RWPE1 (cell line): Measurements from ENCODE around the gene ARHGAP27.
A peak's percentile ranks its signal among the peaks of the same experiment; 100 is the strongest.

ENCODE experiments used
- CTCF ChIA-PET: fragments of 350-600 bp; sonication (Branson Sonifier 250); formaldehyde crosslinking; extraction: SDS; loops from one replicate; lab custom pipeline; 2021; lab: Yijun Ruan, JAX
- POLR2A ChIA-PET: fragments of 400-600 bp; formaldehyde crosslinking; extraction: SDS; loops from one replicate; lab custom pipeline; 2020; ENCODE audit warnings: antibody characterized with exemption; ENCODE audit not compliant: low non-redundant PET; lab: Yijun Ruan, JAX
- DNase-seq: peaks from one replicate; pipeline ENCODE4 v3.0.0; 2012; ENCODE audit warnings: low spot score
- H3K27ac ChIP-seq: fragments of 450-650 bp; 2 replicates; pipeline ENCODE4 v1.5.1; 2017
- CTCF ChIP-seq: fragments of 450-650 bp; conservative IDR thresholded peaks from 2 replicates; pipeline ENCODE4 v1.5.1; 2017; ENCODE audit warnings: low read depth, mild to moderate bottlenecking

The ARHGAP27 gene

GRCh38 chr17:45394091-45394490, 38.6 kb downstream of the ARHGAP27 start:
- DNase-seq = no peak
- peak overlapping the region; percentile 16 for H3K27ac ChIP-seq
- ChIA-PET POLR2A (interaction anchor here (0.7 kb wide), 1 partner anchor 196 kb away, joined by 3 read pairs; no protein-coding TSS in a partner anchor), CTCF (interaction anchor here (0.6 to 1.6 kb wide), 6 partner anchors 9 to 444 kb away, joined by 3 to 6 read pairs (median 4); partner anchors contain the start of gene ACBD4)
- TF ChIP-seq CTCF = no peak

GRCh38 chr17:45393411-45393810, 39.3 kb downstream of the ARHGAP27 start:
- no peak overlapping the region for H3K27ac ChIP-seq
- ChIA-PET CTCF (interaction anchor here (0.5 to 1.6 kb wide), 6 partner anchors 8 to 258 kb away, joined by 3 to 6 read pairs (median 3); partner anchors contain the start of gene ACBD4), POLR2A (interaction anchor here (0.7 to 0.9 kb wide), 2 partner anchors 8 to 195 kb away, joined by 3 read pairs; no protein-coding TSS in a partner anchor)
- no peak for TF ChIP-seq CTCF
- DNase-seq = no peak

GRCh38 chr17:45391918-45392317, 40.8 kb downstream of the ARHGAP27 start:
- H3K27ac ChIP-seq = no peak overlapping the region
- POLR2A ChIA-PET = interaction anchor here (0.7 kb wide), 1 partner anchor 19 kb away, joined by 5 read pairs; no protein-coding TSS in a partner anchor
- no peak for DNase-seq
- no peak for TF ChIP-seq CTCF
- CTCF ChIA-PET = interaction anchor here (0.6 to 1.6 kb wide), 3 partner anchors 115 to 392 kb away, joined by 3 to 8 read pairs (median 5); partner anchors contain the start of genes ACBD4 and CRHR1

- TF ChIP-seq CTCF = no peak
- DNase-seq = no peak
- POLR2A ChIA-PET = no interaction called here
- CTCF ChIA-PET = interaction anchor here (0.7 to 1.6 kb wide), 3 partner anchors 114 to 256 kb away, joined by 3 to 6 read pairs (median 5); partner anchors contain the start of gene ACBD4
- no peak overlapping the region for H3K27ac ChIP-seq
These were observed 41.4 kb downstream of the ARHGAP27 start for GRCh38 chr17:45391291-45391690.

- CTCF ChIA-PET = interaction anchor here (1.0 to 2.7 kb wide), 2 partner anchors 112 to 170 kb away, joined by 3 to 9 read pairs; no protein-coding TSS in a partner anchor
- no peak for DNase-seq
- H3K27ac ChIP-seq = no peak overlapping the region
- TF ChIP-seq CTCF = no peak
- POLR2A ChIA-PET = no interaction called here
These were observed 43.3 kb downstream of the ARHGAP27 start for GRCh38 chr17:45389354-45389753.

- CTCF ChIA-PET = interaction anchor here (1.0 to 2.7 kb wide), 2 partner anchors 112 to 170 kb away, joined by 3 to 9 read pairs; no protein-coding TSS in a partner anchor
- no peak overlapping the region for H3K27ac ChIP-seq
- POLR2A ChIA-PET = no interaction called here
- TF ChIP-seq CTCF = no peak
- no peak for DNase-seq
These were observed 43.9 kb downstream of the ARHGAP27 start for GRCh38 chr17:45388604-45389325.
